Fibroblast of the aortic adventitia (primary cell): ENCODE measurements around the gene RAPGEF2. TPM values are rescaled to one million over a fixed set of nuclear protein-coding genes. Genes with fewer than 3 reads are reported as not detected.
"Not testable (repeated sequence)": the region's sequence is repeated elsewhere in the genome, so short reads cannot be mapped to it uniquely, and the experiment has no call there.

Source experiments
- DNase-seq: peaks from one replicate; pipeline ENCODE4 v3.0.0-alpha.2; 2010; ENCODE audit warnings: low read depth
- H3K4me3 ChIP-seq: 2 replicates; pipeline ENCODE4 v1.5.1; 2011; ENCODE audit warnings: low read depth, mild to moderate bottlenecking, control low read depth, low read length, moderate library complexity
- CTCF ChIP-seq: IDR thresholded peaks from 2 replicates; pipeline ENCODE4 v1.5.1; 2011; ENCODE audit warnings: mild to moderate bottlenecking, low read length, control low read depth, inconsistent platforms; ENCODE audit not compliant: insufficient read depth
- total RNA-seq: library from RNA; depleted of rRNA; stranded (reverse); fragments of >200 nt; gene quantifications from 2 replicates; pipeline ENCODE4 v1.2.3, GENCODE V29; 2012; ENCODE audit warnings: low replicate concordance

Gene RAPGEF2
- total RNA-seq, 1 donor: 44.0 TPM

- TF ChIP-seq CTCF: no peak
- no peak for DNase-seq
- no peak overlapping the region for H3K4me3 ChIP-seq
Measured at GRCh38 chr4:159369256-159369655, 266.4 kb downstream of the RAPGEF2 start.

GRCh38 chr4:159370286-159370685, 267.4 kb downstream of the RAPGEF2 start:
- no peak for DNase-seq
- H3K4me3 ChIP-seq: no peak overlapping the region
- no peak for TF ChIP-seq CTCF

GRCh38 chr4:159374749-159375530, 272.1 kb downstream of the RAPGEF2 start:
- TF ChIP-seq CTCF: no peak
- H3K4me3 ChIP-seq: no peak overlapping the region
- peak; percentile 90 for DNase-seq

GRCh38 chr4:159376289-159376688, 273.4 kb downstream of the RAPGEF2 start:
- no peak for TF ChIP-seq CTCF
- no peak overlapping the region for H3K4me3 ChIP-seq
- DNase-seq: no peak

- DNase-seq: no peak
- no peak for TF ChIP-seq CTCF
- no peak overlapping the region for H3K4me3 ChIP-seq
Measured at GRCh38 chr4:159378056-159378616, 275.3 kb downstream of the RAPGEF2 start.

- H3K4me3 ChIP-seq, DNase-seq: not testable (repeated sequence)
Measured at GRCh38 chr4:159379064-159379463, 276.2 kb downstream of the RAPGEF2 start.

GRCh38 chr4:159379836-159380235, 277.0 kb downstream of the RAPGEF2 start:
- DNase-seq: no peak
- TF ChIP-seq CTCF: no peak
- H3K4me3 ChIP-seq: no peak overlapping the region
